ENCODE data around the gene SYNPO.

DNA sequence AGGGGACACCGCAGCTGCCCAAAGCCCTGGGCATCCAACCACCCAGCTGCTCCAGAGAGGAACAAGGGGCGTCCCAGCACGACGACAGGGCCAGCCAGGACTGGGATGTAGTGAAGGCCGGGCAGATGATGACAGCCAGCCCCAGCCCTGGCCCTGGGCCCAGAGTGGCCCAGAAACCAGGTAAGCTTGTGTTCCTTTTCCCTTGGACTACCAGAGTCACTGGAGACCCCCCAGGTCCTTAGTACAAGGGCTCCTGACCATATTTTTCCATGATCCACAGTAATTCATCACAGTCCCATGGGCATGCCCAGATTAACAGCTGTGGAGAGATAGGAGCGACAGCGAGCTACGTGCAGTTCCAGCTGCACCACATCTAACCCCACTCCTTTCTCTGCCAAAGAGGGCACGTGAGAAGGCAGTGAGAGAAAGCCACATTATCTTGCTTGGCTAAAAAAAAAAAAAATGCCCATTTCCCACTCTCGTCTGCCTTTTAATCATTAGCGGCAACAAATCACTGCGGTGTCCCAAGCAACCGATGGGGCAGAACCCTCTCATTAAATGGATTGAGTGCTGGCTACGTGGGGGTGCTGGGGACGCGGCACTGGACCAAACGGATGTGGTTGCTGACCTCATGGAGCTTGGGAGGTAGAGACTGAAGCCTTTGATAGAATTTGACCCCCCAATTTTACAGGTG, 21.7 kb upstream of the SYNPO start:
- TF ChIP-seq, protein P1, sequence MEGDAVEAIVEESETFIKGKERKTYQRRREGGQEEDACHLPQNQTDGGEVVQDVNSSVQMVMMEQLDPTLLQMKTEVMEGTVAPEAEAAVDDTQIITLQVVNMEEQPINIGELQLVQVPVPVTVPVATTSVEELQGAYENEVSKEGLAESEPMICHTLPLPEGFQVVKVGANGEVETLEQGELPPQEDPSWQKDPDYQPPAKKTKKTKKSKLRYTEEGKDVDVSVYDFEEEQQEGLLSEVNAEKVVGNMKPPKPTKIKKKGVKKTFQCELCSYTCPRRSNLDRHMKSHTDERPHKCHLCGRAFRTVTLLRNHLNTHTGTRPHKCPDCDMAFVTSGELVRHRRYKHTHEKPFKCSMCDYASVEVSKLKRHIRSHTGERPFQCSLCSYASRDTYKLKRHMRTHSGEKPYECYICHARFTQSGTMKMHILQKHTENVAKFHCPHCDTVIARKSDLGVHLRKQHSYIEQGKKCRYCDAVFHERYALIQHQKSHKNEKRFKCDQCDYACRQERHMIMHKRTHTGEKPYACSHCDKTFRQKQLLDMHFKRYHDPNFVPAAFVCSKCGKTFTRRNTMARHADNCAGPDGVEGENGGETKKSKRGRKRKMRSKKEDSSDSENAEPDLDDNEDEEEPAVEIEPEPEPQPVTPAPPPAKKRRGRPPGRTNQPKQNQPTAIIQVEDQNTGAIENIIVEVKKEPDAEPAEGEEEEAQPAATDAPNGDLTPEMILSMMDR (IDR thresholded peaks at IDR 0.05; ENCODE audit: insufficient read depth, low read depth, low read length): no peak
- TF ChIP-seq EZH2 (IDR thresholded peaks at IDR 0.05; ENCODE audit: insufficient read depth, low read length): no peak

Measured in astrocyte (in vitro differentiated cells and primary cell).